GM19452 (cell line): ENCODE results near the gene GAS2.
A peak's percentile ranks its signal among the peaks of the same experiment; 100 is the strongest.

ENCODE experiments used
- ATAC-seq: cut with Tn5 transposase; IDR thresholded peaks from one replicate; pipeline ENCODE4 v1.9.1; 2021; ENCODE audit not compliant: unreplicated experiment

GAS2 gene

GRCh38 chr11:22725079-22725478 is 58.7 kb downstream of the GAS2 start:
- no peak for ATAC-seq

DNA sequence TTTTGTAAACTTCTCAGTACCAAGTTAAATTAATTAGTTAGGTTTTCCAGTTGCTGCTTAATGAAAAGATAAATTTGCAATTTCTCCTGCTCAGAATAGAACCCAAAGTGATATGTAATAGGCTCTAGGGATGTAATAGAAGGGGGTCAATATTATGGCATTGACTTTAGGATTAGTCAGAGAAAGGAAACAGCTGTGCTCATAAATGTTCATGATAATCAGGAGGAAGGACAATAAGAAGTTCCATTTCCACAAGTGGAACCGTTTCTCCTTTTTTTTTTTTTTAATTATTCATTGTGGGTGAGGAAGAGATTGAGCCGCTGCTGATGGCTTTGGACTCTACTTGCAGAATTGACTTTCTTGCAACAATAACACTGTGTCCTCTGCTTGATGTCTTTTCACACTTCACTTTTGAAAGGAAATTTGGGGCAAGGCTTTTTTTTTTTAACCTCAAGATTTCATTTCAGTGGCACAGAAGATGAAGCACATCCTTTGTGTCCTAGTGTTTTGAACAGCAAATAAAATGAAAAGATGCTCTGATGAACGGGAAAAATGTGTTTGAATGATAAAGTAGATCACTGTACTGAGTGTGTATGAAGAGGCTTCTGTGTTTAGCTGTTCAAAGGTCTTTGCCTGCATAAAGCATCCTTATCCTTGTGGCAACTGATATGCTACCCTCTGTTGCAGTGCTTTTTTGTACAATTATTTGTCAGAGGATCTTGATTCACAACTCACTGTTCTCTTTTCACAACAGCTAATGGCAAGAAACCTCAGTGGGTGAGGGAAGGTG is 62.4 kb downstream of the GAS2 start:
- ATAC-seq, result no peak

GRCh38 chr11:22730319-22730718 is 63.9 kb downstream of the GAS2 start:
- ATAC-seq, result no peak

DNA sequence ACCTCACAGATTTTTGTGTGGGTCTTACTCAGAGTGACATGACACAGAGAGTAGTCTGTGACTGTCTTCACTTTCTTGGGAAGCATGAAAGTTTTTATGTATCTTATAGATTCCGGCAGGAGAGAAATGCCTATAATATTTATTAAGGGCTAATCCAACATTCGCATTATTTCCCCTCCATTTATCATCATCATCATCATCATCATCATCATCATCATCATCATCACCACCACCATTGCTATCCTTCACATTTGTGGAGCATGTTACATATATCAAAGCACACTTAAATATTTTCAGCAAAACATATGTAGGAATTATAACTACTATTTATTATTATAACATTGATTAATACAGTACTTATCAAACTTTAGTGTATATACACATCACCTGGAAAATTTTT is 66.2 kb downstream of the GAS2 start:
- no peak for ATAC-seq

GRCh38 chr11:22733475-22734248 is 67.3 kb downstream of the GAS2 start:
- no peak for ATAC-seq

GRCh38 chr11:22734628-22735345 is 68.4 kb downstream of the GAS2 start:
- no peak for ATAC-seq

DNA sequence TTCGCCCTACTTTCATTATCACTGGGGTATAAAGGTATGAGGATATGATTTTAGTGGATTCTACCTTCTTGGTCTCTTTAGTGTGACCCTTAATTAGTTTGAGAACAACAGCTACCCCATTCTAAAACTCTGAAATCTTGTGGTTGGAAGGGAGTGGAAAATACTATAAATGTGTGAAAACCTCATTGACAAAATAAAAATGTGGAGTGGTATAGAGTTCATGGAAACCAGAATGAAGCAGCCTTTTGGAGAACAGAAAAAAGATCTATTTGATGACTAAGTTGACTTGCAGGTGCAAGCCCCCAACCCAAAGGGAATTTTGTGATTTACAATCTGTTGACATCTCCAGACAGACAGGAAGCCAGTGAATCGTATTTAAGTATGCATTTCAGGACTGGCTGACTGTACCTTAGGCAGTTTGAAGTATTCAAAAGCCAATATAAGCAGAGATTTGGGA is 75.8 kb downstream of the GAS2 start:
- no peak for ATAC-seq

DNA sequence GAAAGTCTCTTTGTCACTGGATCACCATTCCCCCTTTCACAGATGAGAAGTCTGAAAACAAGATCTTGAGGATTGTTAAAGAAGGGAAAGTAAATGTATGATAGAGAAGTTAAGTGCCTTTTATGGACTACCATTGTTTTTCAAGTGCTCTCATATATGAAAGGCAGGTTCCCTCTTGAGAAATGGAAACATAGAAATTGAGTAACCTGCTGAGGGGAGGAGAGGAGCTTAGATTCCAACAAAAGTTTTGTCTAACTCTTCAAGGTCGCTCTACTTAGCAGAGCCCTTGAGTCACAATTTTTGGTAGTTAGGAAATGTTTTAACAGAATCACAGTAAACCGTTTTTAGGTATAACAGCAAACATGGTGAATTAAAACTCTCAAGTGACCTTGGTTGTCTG is 83.1 kb downstream of the GAS2 start:
- no peak for ATAC-seq

GRCh38 chr11:22752908-22753310 is 86.5 kb downstream of the GAS2 start:
- ATAC-seq, result no peak

GRCh38 chr11:22753416-22753815 is 87.0 kb downstream of the GAS2 start:
- no peak for ATAC-seq

GRCh38 chr11:22761066-22761465 is 94.7 kb downstream of the GAS2 start:
- no peak for ATAC-seq

DNA sequence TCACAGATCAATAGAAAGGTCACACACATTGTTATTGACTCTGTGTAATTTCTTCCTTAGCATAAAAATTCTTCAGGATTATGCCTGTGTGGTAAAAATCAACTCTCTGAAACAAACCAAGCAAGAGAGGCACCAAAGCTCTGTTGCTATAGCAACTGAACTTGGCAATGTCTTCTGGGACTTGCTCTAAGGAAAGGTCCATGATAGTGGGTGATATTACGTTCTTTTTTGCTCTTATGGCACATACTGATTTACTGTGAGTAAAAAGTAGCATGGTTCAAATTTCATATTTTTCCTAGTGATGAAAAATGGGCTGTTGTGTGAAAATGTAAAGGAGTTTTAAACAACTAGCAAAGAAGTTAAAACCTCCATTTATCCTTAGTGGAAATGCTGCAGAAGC is 96.8 kb downstream of the GAS2 start:
- ATAC-seq, result no peak

- no peak for ATAC-seq
These were observed 98.3 kb downstream of the GAS2 start for GRCh38 chr11:22764735-22765134.

GRCh38 chr11:22768281-22768680 is 101.9 kb downstream of the GAS2 start:
- ATAC-seq, result no peak

DNA sequence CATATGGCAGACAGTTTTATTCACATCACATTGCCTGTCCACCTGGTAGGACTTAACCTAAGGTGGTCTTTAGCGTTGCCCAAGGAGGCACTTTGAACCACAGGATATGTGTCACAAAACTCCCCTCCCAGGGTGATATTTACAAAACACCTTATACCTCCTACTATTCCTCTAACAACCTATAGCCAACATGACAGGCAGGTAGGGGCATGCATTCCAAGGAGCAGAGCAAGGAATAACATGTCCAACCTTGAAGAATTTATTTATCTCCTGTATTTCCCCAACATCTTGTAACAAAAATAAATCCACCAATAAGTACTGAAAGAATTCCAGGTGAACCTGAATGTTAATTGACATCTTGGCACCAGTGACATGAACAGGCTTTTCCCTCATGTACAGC is 102.7 kb downstream of the GAS2 start:
- ATAC-seq, result no peak

- ATAC-seq, result no peak
These were observed 108.3 kb downstream of the GAS2 start for GRCh38 chr11:22774716-22775115.

- ATAC-seq, result no peak
These were observed 108.8 kb downstream of the GAS2 start for GRCh38 chr11:22775248-22775647.

DNA sequence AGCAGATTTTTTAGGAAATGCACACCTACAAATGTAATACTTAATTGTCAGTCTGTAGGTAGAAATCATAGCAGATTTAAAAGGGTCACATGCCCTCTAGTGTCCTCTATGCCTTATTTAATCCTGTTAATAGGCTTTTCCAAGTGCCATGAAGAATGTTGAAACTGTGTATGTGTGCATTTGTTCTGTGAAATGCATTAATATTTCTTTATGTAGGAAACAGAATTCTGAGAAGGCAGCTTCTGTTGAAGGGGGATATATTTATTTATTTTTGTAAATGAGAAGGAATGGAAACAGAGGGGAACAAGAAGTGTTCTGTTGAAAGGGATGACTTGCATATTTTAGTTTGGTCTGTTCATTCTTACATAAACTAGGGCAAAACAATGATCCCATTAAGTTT is 112.2 kb downstream of the GAS2 start:
- ATAC-seq, result no peak

- ATAC-seq, result no peak
These were observed 113.4 kb downstream of the GAS2 start for GRCh38 chr11:22779850-22780249.

- peak; percentile 88 for ATAC-seq
These were observed 114.7 kb downstream of the GAS2 start for GRCh38 chr11:22780952-22781593.

GRCh38 chr11:22785251-22785650 is 118.8 kb downstream of the GAS2 start:
- ATAC-seq, result no peak
